GM12872 (cell line): Measurements from ENCODE around the gene SLC27A4.

Experiments used
- CTCF ChIP-seq: IDR thresholded peaks from 3 replicates; pipeline ENCODE4 v1.5.1; 2011; ENCODE audit warnings: low read depth, mild to moderate bottlenecking, low read length, moderate library complexity; ENCODE audit not compliant: insufficient read depth

The SLC27A4 gene

GRCh38 chr9:128393970-128394369, 53.6 kb downstream of the SLC27A4 start:
- TF ChIP-seq CTCF, result no peak

- no peak for TF ChIP-seq CTCF
These were observed 54.2 kb downstream of the SLC27A4 start for GRCh38 chr9:128394379-128395168.

- TF ChIP-seq CTCF, result no peak
These were observed 56.8 kb downstream of the SLC27A4 start for GRCh38 chr9:128396970-128397613.

GRCh38 chr9:128397831-128398230, 57.5 kb downstream of the SLC27A4 start:
- no peak for TF ChIP-seq CTCF

GRCh38 chr9:128399861-128400260, 59.5 kb downstream of the SLC27A4 start:
- TF ChIP-seq CTCF, result no peak

GRCh38 chr9:128404560-128404959, 64.2 kb downstream of the SLC27A4 start:
- TF ChIP-seq CTCF, result no peak

- no peak for TF ChIP-seq CTCF
These were observed 64.9 kb downstream of the SLC27A4 start for GRCh38 chr9:128405077-128405779.
